Activated CD8-positive, alpha-beta memory T cell treated with anti-CD3 and anti-CD28 coated beads for 4 hours (primary cell): ENCODE results near the gene XIRP2.
"Not testable (repeated sequence)": the region's sequence is repeated elsewhere in the genome, so short reads cannot be mapped to it uniquely, and the experiment has no call there.

Experiments used
- DNase-seq, 2 donors: peaks; one replicate each; pipeline ENCODE4 v3.0.0-alpha.2; 2020; ENCODE audit warnings: low read depth in 2 of 2

The XIRP2 gene

DNA sequence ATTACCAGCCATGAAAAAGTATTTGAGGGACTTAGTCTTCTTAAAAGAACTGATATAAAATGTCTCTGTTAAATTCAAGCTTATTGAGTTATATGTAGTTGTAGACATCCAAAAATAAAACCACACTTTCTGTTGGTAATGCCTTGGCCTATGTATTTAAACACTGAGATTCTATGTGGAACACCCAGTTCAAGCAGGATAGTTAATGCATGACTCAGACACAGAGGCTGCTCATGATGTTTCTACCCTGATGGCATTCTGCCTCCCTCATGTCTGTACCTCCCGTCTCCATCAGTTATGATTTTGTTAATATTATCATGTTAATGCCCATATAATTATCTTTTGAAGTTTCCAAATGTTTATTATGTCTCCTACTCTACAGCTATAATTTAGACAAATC, 164.5 kb downstream of the XIRP2 start:
- DNase-seq, result no peak

DNA sequence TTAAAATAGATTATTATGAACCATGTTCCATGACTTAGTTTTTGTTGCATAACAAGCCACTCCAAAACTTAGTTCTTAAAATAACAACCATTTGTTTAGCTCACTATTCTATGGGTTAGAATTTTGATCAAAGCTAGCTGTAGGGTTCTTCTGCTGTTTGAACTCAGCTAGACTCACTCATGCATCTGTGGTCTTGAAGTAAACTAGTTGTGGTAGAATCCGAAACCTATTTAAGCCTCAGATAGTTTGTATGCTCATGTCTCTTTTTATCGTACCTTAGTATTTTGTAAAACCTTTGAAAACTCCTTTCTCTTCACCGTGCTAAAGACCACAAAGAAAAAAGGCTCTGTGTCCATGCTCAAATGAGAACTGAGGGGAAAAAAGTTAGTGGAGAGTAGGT, 166.6 kb downstream of the XIRP2 start:
- DNase-seq, result no peak

DNA sequence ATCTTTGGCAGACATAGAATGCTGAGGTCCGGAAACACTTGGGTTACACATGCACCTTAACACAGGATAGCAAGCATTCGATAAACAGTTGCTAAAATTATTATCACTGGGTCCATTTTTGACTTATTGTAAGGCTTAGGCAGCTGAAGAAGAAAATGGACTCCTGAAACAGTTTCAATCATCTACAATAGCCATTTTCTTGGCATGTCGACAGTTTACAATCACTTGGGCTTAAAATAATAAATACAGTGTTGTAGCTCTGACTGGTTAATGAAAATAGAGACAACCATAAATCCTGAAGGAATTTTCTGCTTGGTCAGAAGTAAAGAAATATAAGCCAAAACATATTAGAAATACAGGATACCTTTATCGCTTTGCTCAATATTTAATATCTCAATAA, 169.2 kb downstream of the XIRP2 start:
- no peak for DNase-seq

DNA sequence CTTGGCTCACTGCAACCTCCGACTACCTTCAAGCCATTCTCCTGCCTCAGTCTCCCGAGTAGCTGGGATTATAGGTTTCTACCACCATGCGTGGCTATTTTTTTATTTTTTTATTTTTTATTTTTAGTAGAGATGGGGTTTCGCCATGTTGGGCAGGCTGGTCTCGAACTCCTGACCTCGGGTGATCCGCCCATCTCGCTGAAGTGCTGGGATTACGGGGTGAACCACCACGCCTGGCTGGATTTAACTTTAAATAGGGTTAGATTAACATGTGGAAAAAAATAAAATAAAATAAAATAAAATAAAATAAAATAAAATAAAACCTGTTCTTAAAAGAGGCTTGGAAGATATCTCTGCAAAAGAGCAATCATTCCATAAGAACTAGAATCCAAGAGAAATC, 170.9 kb downstream of the XIRP2 start:
- no peak for DNase-seq

DNA sequence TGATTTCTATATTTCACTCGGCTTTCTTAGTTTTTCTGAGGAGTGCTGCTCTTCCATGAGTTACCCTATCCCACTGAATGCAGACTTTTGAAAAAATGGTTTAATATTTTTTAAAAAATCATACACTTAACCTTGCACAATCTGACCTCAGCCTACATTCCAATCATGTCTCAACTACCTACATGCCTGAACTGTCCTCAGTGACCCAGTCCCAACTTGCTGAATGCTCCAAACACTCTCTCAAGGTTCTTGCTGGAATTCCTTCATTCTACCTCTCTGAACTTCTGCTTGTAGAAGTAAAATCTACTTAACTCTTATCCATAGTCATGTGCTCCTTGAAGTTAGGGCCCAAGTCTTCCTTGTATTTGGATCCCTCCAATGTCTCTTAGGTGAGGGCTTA, 181.6 kb downstream of the XIRP2 start:
- no peak for DNase-seq

DNA sequence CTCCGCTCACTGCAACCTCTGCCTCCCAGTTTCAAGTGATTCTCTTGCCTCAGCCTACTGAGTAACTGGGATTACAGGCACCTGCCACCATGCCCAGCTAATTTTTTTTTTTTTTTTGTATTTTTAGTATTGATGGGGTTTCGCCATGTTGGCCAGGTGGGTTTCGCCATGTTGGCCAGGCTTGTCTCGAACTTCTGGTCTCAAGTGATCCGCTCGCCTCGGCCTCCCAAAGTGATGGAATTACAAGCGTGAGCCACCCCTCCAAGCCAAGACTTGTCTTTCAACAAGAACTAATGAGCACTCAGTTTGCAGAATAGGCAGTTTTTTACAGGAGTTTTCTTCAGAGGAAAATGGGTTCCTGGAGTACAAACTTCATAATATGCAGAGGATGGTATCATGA, 187.4 kb downstream of the XIRP2 start:
- DNase-seq, result not testable (repeated sequence)

DNA sequence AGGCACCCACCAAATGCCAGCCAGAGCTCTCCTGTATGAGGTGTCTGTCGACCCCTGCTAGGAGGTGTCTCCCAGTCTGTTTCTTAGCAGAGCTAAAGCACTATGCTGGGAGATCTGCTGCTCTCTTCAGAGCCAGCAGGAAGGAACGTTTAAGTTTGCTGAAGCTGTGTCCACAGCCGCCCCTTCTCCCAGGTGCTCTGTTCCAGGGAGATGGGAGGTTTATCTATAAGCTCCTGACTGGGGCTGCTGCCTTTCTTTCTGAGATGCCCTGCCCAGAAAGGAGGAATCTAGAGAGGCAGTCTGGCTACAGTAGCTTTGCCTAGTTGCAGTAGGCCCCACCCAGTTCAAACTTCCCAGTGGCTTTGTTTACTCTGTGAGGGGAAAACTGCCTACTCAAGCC, 210.7 kb downstream of the XIRP2 start:
- not testable (repeated sequence) for DNase-seq

DNA sequence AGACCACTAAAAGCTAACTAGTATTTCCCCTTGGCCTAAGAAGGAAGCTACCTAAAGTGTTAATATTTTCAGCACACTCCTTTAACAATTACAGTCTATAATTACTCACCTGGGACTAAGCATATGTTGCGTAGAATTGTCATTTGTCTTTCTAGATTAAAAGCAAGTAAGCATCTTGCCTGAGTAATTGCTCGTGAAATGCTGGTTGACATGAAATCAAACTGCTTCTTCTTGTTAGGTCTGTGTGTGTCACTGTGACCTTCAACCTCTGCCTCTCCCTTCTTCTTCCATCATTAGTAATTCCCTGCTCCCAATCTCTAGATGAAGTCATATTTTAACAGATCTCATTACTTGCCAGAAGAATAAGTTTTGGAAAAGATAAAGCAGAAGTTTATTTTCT, 212.2 kb downstream of the XIRP2 start:
- no peak for DNase-seq

DNA sequence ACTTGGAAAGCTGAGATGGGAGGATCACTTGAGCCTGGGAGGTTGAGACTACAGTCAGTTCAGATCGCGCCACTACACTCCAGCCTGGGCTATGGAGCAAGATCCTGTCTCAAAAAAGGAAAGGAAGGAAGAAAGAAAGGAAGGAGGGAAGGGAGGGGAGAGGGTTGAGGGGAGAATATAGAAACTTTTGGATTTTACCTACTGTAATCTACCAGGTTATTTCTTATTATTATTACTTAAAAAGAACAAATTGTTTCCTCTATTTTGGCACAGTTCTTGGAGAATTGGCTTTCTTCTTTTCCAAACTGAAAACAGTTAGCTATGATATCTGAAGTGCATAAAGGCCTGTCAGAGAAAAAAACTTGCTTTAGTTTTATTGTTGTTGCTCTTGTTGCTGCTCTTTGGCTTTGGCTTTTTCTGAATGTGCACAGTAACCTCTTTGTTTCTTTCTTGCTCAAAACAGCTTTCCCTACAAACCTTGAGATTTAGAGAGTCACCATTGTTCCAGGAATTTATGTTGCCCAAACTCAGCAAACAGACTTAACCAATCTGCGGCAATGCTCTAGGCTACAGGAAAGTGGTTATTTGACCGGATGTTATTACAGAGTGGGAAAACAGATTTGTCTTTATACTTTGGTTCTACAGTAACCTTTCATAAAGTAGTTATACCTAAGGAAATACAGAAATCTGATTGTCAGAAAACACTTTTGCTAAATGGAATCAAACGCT, 214.9 kb downstream of the XIRP2 start:
- no peak for DNase-seq

DNA sequence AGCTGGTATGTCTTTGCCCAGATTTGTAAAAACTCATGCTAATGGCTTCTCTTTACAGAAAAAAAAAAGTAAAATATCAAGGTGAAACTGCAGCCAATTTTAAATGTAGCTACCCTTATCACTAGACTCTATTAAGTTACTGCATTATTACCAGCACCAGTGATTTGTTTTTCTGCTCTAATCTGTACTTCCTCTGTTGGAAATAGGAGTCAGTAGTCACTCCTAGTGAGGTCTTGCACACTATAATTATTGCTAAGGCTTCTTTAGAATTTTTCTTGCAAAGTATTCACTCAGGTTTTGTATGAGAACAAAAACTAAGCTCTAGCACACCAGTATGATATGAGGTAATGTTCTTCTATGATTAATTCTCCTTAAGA, 215.5 kb downstream of the XIRP2 start:
- no peak for DNase-seq

DNA sequence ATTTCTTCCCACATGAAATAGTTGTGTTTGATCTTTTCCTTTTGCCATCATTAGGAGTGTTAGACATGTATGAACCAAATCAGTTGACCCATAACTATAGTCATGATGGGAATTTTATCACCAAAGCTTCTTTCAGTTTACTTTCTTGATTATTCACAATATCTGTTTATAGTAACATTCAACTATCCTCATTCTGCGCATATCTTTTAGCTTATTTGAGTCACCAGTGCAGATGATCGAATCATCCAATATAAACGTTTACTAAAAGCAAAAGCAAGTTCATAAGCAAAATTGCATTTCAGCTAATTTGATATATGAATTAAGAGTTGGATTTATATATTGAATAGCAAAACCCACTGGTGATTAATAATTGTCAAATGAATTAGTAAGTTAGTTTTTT, 216.4 kb downstream of the XIRP2 start:
- DNase-seq, result no peak

DNA sequence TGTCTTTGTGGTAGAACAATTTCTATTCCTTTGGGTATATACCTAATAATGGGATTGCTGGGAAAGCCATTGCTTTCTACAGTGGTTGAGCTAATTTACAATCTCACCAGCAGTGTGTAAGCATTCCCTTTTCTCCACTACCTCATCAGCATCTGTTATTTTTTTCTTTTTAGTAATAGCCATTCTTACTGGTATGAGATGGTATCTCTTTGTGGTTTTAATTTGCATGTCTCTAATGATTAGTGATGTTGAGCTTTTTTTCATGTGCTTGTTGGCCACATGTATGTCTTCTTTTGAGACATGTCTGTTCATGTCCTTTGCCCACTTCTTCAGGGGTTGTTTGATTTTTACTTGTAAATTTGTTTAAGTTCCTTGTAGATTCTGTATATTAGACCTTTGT, 221.4 kb downstream of the XIRP2 start:
- DNase-seq, result not testable (repeated sequence)

DNA sequence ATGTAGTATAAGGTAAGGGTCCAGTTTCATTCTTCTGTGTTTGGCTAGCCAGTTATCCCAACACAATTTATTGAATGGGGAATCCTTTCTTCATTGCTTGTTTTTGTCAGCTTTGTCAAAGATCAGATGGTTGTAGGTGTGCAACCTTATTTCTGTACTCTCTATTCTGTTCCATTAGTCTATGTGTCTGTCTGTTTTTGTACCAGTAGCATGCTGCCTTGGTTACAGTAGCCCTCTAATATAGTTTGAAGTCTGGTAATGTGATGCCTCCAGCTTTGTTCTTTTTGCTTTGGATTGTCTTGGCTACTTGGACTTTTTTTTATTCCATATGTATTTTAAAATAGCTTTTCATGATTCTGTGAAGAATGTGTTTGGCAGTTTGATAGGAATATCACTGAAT, 222.1 kb downstream of the XIRP2 start:
- DNase-seq, result no peak

DNA sequence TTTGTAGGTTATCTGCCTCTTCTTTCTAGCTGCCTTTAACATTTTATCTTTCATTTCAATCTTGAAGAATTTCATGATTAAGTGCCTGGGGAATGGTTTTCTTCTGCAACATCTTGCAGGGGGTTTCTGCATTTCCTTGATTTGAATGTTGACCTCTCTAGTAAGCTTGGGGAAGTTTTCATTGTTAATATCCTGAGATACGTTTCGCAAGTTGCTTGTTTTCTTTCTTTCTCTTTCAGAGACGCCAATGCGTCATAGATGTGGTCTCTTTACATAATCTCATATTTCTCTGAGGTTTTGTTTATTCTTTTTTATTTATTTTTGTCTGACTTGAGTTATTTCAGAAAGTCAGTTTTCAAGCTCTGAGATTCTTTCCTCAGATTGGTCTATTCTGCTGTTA, 225.7 kb downstream of the XIRP2 start:
- no peak for DNase-seq

DNA sequence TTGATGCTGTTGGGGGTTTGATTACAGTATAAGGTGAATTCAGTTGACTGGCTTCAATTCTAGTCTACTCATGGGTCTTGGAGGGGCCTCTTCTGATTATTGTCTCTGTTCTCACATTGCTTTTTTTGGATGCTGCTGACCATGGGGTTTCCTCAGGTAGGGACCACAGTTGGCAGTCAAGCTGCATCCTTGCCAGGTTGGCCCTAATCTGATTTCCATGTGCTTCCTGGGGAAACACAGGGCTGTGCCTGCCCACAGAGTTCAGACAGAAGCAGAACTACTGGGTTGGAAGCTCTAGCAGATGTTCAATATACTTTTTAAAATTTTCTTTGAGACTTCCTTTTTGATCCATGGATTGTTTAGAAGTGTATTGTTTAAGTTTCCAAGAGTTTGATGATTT, 227.3 kb downstream of the XIRP2 start:
- no peak for DNase-seq

DNA sequence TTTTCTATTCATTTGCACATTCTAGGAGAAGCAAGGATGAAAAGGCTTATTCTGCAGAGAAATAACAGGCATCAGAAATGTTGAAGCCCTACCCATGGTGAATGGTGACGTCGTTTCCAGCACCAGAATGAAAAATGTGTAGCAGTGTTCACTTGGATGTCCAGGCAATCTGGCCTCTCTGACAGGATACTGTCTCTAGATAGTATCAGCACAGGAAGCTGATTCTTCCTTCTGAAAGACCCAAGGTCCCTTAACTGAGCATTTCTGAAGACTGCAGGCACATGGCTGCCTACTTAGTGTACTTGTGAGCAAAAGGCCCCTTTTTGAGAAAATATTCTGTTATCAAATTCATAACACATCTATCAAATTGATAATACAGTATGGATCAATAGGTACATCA, 234.1 kb downstream of the XIRP2 start:
- DNase-seq, result no peak

DNA sequence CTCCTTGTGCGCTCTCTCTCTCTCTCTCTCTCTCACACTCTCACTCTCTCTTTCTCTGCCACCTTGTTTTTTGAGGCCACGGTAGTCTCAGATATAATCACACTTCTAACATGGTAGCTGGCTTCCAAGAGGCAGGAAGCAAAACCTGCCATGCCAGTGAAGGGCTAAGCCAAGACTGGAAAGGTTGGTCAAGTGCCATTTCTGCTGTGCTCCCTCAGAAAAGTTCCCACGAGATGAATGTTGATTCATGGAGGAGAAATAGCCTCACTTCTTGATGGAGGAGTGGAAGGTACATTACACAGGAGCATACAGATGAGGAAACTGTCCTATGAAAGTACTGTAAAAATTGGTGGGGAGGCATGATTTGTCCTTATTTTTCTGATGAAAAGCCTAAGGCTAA, 237.9 kb downstream of the XIRP2 start:
- DNase-seq, result no peak

DNA sequence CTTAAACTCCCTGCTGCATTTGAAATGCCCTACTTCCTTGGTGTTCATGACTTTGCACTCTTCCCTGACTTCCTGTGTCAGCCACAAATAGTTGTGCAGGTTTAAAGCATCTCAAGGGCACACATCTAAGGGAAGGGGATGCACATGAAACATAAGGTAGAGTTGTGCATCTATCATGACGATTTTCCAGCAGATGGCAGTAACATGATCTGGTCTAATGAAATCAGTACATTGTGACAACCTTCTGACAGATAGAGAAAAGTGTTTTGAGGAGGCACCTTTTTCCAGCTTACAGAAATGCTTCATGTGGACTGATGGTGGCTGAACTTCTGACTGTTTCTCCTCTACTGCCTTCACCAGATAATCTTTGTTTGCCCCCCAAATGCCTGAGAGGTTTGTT, 238.9 kb downstream of the XIRP2 start:
- no peak for DNase-seq

DNA sequence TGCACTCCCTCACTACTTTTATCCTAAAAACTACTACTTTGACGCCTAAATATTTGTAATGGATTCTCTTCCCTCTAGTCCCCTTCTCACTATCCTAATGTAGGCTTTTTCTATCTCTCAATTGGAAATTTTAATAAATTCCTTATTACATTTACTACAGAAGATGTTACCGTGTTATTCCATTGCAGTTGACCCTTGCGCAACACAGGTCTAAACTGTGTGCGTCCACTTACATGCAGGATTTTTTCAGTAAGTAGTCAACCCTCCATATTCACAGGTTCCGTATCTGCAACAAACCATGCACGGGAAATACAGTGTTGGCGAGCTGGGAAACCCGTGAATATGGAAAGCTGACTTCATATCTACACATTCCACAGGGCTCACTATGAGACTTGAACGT, 239.8 kb downstream of the XIRP2 start:
- no peak for DNase-seq

DNA sequence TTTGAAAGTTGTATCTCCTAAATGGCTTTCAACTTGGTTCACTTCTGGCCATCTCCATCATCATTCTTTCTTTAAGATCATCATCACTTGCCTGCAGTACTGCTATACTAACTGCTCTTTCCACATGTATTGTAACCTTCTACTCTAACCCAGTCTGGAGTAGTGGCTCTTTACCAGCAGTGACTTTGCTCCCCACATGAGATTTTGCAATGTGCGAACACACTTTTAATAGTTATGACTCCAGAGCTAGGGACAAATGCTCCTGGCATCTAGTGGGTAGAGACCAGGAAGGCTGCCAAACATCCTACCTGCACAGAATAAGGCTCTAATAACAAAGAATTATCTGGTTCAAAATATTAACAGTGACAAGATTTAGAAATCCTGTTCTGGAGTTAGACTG, 243.8 kb downstream of the XIRP2 start:
- no peak for DNase-seq

DNA sequence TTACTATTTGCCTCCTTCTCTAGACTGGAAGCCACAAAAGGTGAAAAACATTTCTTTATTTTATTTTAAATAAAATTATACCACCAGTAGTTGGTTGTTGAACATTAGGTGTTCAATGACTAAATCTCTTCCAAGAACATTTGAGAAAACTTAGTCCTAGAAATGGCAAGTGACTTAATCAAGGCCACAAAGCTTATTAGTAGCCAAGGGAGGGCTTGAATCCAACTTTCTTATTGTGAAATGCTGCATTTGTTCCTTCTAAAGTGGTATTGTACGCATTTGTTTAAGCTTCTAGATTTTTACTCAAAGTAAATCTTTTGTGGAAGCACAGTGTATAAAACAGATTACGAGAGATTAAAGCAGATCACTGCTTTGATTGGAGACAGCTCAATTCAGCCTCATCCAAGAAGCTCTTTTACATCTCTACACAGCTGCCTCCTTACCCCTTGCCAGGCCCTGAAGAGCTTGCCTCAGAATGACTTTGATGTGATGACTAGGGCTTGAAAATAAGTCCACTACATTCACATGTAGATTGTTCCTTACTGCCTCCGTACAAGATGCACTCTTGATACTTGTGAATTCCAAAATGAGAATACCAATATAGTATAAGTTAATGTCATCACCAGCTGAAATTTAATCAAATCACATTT, 244.8 kb downstream of the XIRP2 start:
- no peak for DNase-seq

DNA sequence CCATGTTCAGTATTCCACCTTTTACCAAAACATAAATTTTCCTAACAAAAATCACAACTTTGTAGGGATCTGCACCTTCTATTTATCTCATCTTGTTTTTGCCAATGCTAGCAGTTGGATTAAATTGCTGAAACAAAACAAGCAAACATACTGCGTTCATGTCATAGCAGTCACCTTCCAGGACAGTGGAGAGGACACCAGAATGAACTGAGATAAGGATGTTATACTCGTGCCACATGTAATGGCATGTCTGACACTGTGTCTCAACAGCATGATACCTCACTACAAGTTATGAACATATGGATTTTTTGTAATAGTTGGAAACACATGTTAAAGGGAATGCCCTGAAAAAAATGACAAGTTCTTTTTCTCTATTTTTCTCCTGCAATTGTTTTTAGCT, 245.3 kb downstream of the XIRP2 start:
- no peak for DNase-seq

DNA sequence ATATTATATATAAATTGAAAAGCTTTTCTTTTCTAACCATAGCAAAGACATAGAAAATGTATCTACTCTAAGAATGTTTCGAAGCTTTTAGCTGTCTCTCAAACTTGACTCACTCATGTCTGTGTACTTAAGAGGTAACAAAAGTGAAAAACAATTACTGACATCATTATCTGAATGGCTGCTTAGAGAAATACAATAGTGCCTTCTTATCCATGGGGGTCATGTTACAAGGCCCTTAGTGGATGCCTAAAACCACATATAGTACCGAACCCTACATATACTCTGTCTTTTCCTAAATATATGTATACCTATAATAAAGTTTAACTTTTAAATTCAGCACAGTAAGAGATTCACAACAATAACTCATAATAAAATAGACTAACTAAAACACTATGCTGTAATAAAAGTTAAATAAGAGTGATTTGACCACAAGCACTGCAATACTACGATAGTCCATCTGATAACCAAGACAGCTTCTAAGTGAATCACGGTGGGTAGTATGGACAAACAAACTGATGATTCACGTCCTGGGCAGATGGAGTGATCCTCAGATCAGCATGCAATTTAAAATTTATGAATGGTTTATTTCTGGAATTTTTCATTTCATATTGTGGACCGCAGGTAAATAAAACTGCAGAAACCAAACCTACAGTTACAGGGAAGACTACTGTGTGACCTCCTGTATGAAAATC, 246.2 kb downstream of the XIRP2 start:
- DNase-seq, result no peak
